ENCODE measurements around the gene PEAR1.

Gene PEAR1

DNA sequence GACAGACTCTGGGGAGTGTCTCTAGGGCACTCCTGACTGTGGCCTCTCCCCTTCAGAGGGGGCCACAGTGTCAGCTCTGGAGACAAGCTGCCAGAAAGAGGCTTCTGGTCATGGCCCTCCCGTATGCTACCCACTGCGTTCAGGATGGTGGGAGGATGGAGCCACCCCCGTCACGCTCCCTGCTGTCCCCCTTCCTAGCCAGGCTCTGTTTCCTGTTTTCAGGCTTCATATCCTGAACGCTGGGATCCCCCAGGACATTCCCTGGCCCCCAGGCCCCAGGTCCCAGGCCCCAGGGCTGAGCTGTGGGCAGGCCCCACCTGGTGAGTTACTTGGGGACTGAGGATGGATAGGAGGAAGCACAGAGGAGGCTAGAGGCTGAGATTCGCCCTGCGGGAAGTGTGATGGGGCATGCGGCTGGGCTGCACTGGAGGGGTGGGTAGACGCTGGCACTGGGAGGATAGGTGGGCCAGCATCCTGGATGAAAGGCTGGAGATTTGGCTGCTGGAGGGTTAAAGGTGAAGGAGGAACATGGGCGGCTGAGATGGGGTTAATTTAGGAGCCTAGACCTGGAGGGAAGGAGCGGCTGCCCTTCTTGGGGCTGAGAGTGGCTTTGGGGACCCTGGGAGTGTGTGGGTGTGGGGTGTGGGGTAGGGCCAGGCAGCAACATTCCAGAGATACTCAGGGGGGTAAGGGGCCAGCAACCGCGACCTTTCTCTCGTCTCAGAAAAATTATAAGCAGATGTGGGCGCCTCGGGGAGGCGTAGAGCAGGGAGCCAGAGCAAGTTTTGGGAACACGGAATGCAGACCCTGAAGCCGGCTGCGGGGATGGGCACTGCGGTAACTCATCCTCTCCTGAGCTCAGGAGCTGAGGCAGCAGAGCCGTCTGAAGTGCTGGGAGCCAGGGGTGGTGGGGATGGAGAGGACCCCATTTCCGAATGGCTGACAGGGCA is 8.7 kb downstream of the PEAR1 start:
- DNase-seq, result no peak

DNA sequence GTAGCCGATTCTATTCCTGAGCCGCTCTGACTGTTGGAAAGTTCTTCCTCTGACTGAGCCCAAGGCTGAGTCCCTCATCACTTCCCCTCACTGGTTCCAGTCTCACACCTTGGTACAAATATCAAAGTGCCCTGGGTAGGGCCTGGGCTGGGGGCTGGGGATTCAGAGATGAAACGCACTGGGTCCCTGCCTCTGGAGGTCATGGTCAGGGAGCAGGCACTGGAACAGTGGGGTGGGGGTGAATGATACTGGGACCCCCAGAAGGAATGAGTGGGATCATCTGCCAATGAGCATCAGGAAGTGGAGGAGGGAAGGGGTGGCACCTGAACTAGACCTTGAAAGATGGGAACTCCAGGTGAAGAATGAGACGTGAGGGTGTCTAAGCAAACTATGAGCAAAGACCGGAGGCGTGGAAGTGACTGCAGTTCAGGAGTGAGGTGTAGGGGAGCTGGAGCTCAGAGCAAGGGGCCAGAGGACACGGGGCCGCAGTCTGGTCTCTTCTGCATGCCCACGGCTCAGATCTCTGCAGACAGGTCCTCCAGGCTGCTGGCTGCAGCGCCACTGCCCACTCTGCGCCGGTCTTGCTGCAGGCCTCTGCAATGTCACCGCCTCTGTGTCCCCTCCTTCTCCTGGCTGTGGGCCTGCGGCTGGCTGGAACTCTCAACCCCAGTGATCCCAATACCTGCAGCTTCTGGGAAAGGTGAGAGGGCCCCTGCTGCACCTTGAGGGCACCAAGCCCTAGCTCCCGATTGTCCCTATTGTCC is 10.0 kb downstream of the PEAR1 start:
- DNase-seq, result no peak

GRCh38 chr1:156904187-156904959 is 10.9 kb downstream of the PEAR1 start:
- no peak for DNase-seq

DNA sequence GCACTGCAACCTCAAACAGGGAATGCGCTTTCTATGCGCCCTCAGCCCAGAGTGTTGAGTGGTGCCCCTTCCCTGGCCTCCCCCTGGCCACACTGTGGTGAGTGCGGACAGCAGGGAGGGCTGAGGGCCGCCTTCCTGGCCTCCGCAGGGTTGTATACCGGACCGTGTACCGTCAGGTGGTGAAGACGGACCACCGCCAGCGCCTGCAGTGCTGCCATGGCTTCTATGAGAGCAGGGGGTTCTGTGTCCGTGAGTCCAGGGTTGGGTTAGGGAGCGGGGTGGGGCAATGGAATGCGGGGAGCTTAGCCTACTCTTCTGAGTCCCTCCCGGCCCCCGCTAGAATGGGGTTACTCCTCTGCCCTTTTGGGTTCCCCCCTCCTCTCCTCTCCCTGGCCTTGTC is 11.7 kb downstream of the PEAR1 start:
- DNase-seq, result no peak

GRCh38 chr1:156905651-156906050 is 12.1 kb downstream of the PEAR1 start:
- no peak for DNase-seq

DNA sequence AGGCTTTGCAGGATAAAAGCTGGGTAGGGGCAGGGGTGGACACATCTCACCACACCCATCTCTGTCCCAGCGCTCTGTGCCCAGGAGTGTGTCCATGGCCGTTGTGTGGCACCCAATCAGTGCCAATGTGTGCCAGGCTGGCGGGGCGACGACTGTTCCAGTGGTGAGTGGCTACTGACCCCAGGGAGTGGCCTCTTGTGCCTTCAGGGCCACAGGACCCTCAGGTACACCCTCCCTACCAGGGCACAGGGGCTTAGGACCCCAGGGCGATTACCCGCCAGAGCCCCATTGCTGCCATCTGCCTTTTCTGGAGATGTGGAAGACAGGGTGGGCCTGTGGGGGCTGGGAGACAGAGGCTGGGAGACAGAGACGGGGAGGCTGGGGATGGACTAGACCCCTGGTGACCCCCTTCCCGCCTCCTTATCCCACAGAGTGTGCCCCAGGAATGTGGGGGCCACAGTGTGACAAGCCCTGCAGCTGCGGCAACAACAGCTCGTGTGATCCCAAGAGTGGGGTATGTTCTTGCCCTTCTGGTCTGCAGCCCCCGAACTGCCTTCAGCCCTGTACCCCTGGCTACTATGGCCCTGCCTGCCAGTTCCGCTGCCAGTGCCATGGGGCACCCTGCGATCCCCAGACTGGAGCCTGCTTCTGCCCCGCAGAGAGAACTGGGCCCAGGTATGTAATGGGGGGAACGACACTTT is 12.8 kb downstream of the PEAR1 start:
- no peak for DNase-seq

GRCh38 chr1:156908541-156908940 is 15.0 kb downstream of the PEAR1 start:
- no peak for DNase-seq

DNA sequence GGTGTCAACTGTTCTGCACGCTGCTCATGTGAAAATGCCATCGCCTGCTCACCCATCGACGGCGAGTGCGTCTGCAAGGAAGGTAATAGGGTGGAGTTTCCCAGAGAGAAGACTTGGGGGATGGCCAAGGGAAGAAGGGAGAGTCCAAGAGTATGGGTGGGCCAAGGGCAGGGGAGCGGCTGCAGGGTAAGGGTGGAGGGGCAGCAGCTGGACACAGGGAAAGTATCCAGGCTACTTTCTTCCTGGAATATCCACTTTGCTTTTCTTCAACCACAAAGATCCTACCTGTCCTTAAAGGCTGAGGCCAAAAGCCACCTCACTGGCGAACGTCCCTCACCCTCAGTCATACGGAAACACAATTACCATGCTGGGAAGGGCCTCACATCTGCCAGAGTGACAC is 15.4 kb downstream of the PEAR1 start:
- DNase-seq, result no peak

DNA sequence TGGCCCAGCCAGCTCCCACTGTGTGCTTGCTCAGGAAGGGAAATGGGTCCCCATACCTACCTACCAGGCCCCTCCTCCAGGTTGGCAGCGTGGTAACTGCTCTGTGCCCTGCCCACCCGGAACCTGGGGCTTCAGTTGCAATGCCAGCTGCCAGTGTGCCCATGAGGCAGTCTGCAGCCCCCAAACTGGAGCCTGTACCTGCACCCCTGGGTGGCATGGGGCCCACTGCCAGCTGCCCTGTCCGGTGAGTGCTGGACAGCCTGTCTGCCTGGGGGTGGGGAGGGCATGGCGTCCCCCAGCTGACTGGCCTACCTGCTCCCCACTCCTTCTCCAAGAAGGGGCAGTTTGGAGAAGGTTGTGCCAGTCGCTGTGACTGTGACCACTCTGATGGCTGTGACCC is 16.2 kb downstream of the PEAR1 start:
- no peak for DNase-seq

- DNase-seq, result no peak
These were observed 16.8 kb downstream of the PEAR1 start for GRCh38 chr1:156910309-156910782.

- DNase-seq, result no peak
These were observed 18.2 kb downstream of the PEAR1 start for GRCh38 chr1:156911577-156912298.

DNA sequence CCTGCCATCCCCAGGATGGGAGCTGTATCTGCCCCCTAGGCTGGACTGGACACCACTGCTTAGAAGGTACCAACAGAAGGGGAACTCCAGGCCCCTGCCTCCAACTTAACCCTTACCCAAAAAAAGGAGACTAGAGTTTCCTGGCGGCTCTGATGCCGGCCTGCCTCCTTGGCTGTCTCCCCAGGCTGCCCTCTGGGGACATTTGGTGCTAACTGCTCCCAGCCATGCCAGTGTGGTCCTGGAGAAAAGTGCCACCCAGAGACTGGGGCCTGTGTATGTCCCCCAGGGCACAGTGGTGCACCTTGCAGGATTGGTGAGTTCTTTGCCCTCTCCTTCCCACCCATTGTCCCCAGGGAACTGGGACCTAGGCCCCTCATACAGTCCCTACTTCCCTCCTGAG is 18.8 kb downstream of the PEAR1 start:
- no peak for DNase-seq

- DNase-seq, result no peak
These were observed 19.6 kb downstream of the PEAR1 start for GRCh38 chr1:156912861-156913808.

- DNase-seq, result no peak
These were observed 20.4 kb downstream of the PEAR1 start for GRCh38 chr1:156913809-156914387.

- DNase-seq, result no peak
These were observed 20.9 kb downstream of the PEAR1 start for GRCh38 chr1:156914440-156914856.

DNA sequence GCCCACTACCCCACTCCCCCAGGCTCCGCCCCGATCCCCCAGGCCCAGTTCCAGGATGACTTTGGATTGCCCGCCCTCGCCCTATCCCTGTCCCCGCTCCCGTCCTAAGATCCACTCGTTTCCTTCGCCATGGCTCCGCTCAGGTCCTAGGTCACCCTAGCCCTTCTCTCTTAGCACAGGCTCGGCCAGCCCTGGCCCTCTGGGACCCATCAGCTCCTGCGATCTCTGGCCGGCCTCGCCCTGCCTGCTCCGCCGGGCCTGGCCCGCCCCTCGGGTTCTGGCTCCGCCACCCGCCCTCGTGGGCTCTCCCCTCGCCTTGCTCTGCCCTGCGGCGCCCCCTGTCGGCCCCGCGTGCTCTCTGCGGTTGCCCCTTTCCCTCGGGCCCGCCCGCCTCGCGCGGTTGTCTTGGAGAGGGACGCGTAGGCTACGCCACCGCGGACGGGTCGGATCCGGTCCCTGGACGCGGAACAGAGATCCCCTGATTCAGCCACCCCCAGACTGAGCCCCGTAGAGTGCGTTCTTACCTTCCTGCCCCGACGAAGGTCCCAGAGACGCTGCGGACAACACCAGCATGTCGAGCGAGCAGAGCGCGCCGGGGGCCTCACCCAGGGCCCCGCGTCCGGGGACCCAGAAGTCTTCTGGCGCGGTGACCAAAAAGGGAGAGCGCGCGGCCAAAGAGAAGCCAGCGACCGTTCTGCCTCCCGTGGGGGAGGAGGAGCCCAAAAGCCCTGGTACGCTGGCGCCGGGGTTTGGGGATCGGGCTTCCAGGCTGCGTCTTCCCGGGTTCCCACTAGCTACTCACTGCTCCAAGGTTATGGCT is 26.9 kb downstream of the PEAR1 start, which contains the start of gene LRRC71:
Gene LRRC71 (plus strand): TSS at position 400 of the 820 bp plus-strand sequence. CDS start 172 bp downstream, at position 572.
- no peak for DNase-seq

GRCh38 chr1:156921053-156921529 is 27.6 kb downstream of the PEAR1 start:
- no peak for DNase-seq

DNA sequence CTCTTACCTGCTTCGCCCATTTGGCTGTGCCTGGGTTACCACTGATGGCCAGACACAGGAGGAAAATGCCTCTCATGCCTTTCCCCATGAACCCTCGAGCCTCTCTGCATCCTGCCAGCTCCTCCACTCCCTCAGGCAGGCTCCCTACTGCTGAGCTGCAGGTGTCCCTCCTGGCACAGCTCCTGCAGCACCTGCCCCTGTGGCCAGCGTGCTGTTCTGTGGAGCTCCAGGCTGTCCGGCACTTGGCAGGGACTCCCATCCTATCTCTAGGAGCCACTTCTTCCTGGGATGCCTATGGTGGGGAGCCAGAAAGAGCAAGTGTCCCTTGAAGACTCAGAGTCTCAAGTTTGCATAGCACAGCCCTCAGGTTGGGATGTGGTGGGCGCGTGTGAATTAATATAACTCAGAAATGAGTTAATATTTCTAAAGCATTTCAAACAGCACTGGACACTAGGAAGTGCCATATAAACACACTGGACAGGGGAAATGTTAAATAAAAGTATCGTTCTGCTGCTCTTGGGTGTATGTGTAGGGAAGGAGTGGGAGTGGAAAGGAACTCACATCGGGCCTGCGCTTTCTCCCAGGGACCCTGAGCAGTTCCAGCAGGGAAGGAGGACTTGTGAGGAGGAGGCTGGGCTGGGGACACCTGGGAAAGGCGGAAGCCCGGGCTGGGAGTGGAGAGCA is 29.6 kb downstream of the PEAR1 start:
- peak; percentile 3 for DNase-seq
